GM18870 (cell line): Measurements from ENCODE around the gene AIRE.
"Not testable (repeated sequence)": the region's sequence is repeated elsewhere in the genome, so short reads cannot be mapped to it uniquely, and the experiment has no call there.

ENCODE experiments used
- ATAC-seq: cut with Tn5 transposase; IDR thresholded peaks from one replicate; pipeline ENCODE4 v1.9.1; 2021; ENCODE audit warnings: moderate library complexity; ENCODE audit not compliant: unreplicated experiment

AIRE gene

DNA sequence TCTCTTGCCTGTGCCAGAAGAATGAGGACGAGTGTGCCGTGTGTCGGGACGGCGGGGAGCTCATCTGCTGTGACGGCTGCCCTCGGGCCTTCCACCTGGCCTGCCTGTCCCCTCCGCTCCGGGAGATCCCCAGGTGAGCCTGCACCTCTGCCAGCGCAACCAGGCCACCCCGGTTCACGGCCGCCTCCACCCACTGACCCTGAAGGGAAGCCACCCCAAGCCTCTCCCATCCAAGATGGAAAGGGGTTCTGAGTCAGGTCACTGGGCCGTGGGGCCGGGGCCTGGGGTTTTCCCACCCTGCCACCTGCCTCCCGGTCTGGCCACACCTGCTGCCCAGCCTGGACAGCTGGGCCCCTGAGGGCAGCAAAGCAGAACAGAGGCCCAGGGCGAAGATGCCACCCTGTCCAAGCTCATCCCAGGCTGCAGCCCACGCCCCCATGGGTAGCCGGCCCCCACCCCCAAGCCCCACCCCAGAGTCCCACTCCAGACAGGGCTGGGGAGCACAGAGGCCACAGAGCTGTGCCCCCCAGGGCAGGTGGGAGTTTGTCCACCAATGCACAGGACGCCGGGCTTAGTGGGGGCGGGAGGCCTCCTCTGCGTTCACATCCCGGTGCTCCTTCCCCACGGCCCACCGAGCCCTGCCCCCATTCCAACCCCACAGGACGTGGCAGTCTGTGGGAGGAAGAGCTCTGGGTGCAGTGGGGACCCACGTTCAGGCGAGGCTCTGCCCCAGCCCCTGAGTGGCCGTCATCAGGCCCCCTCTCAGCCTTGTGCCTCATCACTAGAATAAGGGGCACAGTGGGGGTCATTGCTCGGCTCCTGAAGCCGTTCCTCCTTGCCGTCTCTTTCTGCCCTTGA lies 5.6 kb downstream of the AIRE start:
- no peak for ATAC-seq

DNA sequence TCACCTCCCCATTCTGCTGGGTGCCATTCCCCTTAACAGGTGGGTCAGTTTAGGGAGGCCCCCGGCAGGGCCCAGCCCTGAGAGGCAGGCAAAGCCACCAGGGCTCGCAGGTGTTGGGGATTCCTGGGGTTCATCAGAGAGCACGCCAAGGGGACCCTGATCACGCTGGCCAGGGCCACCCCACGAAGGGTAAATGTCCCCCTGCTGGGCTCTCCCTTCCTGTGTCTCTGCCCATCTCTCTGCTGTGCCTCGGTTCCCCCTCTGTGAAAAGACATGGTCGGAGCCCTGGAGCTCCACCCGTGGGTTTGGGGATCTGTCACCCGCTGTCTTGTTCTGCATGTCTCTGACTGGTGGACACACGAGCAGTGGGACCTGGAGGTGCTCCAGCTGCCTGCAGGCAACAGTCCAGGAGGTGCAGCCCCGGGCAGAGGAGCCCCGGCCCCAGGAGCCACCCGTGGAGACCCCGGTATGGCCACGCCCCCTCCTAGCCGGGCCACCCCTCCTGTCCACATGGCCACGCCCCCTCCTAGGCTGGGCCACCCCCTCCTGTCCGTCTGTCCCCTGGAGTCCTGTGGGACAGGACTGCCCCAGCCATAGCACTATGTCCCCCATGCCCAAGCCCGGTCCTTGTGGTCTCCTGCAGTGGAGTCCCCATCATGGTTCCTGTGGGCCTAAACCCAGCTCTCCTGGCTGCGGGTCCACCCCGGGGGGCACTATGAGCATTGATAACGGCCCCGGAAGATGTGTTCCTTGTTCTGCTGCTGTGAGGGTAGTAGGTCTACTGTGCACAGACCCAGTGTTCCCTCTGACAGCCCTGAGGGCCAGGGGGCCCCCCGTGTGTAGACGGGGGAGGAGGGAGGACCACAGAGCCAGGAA lies 6.5 kb downstream of the AIRE start:
- ATAC-seq: no peak

DNA sequence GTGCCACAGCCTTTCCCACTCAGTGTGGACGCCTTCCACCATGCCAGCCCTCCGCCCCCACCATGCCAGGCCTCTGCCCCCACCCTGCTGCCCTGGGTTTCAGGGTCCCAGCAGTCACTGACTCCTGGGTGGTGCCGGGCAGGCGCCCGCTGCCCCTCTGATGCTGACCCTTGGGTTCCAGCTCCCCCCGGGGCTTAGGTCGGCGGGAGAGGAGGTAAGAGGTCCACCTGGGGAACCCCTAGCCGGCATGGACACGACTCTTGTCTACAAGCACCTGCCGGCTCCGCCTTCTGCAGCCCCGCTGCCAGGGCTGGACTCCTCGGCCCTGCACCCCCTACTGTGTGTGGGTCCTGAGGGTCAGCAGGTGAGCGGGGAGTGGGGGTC lies 7.1 kb downstream of the AIRE start:
- no peak for ATAC-seq

DNA sequence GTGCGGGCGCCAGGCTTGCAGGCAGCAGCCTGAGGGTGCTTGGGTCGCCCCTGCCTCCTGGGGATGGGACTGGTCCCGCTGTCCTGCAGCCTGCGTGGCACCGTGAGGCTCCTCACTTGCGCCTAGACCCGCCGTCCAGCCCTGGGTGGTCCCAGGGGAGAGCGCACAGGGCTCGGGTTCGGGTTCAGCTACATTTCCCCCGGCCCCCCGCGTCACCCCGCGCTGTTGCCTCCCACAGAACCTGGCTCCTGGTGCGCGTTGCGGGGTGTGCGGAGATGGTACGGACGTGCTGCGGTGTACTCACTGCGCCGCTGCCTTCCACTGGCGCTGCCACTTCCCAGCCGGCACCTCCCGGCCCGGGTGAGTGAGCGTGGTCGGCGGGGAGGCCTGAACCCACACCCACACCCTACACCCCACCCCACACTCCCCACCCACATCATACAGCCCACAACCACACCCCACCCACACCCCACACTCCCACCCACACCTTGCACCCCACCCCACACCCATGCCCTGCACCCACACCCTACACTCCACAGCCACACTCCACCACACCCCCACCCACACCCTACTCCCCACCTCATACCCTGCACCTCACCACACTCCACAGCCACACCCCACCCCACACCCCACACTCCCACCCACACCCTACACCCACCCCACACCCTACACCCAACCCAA lies 8.0 kb downstream of the AIRE start:
- no peak for ATAC-seq

DNA sequence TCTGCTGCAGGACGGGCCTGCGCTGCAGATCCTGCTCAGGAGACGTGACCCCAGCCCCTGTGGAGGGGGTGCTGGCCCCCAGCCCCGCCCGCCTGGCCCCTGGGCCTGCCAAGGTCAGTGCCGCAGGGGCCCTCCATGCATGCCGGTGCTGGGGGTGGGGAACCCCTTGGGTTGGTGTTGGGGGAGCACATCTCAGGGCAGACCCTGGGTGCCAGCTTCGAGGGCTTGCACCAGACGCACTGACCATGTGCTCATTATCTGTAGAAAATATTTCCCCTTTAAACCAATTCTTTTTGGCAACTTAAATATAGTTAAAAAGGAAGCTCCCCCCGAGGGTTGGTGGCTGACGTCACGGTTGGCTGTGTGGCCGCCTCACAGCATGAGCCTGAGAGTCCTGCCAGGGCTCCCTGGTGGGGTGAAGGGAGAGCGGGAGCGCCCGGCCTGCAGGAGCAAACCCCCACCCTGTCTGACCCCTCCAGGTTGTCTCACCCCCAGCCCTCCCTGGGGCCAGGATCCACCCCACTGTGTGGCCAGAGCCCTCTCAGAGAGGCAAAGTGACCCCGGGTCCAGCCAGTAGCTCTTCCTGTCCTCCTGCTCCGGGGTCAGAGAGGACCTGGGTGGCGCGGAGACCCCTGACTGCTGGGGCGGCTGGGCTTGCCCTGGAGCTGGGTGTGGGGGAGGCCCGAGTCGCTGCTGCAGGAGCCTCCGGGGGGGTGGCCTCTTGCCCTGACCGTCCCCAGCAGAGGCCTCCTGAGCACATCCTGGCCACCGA lies 8.9 kb downstream of the AIRE start:
- ATAC-seq: no peak

DNA sequence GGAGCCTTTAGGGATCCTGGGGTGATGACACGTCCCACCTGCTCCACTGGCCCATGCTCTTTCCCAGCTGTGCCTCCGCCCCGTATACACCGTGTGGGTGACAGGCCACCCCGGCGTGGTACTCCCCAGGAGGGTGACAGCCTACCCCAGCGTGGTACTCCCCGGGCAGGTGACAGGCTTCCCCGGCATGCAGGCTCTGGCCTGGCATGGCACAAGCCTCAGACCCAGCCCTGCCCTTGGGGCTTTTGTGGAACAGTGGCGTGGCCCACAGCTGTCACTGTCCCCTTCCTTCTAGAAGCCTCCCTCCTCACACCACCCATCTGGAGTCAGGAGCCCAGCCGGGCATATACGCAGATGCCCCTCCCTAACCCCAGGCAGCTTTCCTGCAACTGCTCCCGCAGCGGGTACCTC lies 9.5 kb downstream of the AIRE start:
- ATAC-seq: no peak

DNA sequence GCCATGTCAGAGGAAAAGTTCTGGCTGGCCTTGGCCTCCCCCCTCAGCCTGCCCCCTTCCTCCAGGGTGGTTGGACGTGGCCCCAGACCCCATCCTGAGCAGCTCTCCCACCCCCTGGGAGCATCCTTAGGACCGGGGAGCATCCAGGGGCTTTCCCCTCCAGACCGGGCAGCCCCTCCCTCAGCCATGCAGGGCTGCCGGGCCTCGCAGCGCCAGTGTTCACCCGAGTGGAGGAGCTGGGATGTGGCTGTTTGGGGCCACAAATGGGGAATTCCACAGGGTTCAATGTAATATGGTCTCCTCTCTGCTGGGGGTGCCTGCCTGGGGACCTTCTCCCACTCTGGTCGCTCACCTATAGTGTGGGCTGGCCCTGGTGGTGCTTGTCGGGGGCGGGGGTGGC lies 10.0 kb downstream of the AIRE start:
- ATAC-seq: no peak

DNA sequence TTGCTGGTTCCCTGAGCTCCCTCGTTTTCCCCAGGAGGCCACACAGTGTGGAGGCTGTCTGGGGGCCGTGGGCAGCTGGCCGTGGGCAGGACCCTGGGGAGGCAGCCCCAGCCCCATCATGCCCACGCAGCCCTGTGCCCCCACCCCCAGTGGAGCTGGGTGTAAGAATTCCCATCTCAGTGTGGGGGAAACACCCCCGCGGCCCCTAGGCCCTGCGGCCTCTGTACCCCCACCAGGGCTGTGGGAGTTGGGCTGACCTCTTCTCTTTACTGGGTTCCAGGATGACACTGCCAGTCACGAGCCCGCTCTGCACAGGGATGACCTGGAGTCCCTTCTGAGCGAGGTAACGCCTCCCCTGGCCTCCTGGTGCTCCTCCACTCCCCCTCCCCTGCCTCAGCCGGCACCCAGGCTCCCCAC lies 10.4 kb downstream of the AIRE start:
- ATAC-seq: no peak

DNA sequence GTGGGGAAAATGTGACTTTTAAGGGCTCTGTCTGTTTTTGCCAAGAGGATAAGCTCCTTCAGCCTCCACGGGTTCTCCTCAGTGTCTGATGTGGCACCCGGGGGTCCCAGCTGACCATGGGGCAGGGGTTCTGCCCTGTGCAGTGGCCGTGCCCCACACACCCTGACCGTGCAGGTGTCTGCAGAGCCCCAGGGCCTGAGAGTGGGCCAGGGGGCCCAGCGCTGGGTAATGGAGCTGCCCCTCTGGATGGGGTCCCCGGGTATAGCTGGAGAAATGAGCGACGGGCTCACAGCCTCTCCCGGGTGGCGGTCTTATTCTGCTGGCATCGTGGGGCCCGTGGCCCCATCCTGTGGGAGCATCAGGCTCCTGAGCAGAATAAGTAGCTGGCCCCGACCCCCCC lies 11.2 kb downstream of the AIRE start:
- ATAC-seq: no peak

DNA sequence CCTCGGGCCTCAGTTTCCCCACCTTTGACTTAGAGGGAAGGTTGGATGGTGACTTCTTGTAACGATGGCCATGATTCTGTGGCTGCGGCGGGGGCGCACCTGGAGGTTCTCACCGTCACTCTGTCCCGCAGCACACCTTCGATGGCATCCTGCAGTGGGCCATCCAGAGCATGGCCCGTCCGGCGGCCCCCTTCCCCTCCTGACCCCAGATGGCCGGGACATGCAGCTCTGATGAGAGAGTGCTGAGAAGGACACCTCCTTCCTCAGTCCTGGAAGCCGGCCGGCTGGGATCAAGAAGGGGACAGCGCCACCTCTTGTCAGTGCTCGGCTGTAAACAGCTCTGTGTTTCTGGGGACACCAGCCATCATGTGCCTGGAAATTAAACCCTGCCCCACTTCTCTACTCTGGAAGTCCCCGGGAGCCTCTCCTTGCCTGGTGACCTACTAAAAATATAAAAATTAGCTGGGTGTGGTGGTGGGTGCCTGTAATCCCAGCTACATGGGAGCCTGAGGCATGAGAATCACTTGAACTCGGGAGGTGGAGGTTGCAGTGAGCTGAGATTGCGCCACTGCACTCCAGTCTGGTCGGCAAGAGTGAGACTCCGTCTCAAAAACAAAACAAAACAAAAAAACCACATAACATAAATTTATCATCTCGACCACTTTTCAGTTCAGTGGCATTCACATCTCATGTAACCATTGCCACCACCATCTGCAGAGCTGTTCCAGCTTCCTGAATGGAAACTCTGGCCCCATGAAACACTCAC lies 12.0 kb downstream of the AIRE start:
- no peak for ATAC-seq

DNA sequence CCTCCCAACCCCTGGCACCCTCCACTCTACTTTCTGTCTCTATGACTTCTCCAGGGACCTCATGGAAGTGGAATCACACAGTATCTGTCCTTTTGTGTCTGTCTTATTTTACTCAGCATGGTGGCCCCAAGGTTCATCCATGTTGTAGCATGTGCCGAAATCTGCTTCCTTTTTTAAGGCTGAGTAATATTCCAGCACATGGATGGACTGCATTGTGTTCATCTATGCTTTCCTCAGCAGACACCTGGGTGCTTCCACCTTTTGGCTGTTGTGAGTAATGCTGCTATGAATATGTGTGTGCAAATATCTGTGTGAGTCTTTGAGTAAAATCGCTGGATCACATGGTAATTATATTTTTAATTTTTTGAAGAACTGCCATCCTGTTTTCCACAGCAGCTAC lies 12.6 kb downstream of the AIRE start:
- ATAC-seq: no peak

DNA sequence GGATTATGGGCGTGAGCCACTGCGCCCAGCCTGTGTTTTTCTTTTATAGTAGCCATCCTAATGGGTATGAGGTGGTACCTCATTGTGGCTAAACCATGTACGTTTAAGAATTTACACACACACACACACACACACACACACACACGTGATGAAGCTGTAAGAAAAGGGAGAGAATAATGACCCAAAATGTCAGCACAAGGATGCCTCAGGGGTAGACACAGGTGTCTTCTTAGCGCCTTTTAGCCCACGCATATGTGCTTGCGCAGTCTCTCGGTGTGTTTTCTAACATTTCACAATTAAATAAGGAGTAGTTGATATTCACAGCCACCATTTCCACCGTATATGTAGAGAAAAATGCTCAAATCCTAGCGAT lies 13.4 kb downstream of the AIRE start:
- no peak for ATAC-seq

DNA sequence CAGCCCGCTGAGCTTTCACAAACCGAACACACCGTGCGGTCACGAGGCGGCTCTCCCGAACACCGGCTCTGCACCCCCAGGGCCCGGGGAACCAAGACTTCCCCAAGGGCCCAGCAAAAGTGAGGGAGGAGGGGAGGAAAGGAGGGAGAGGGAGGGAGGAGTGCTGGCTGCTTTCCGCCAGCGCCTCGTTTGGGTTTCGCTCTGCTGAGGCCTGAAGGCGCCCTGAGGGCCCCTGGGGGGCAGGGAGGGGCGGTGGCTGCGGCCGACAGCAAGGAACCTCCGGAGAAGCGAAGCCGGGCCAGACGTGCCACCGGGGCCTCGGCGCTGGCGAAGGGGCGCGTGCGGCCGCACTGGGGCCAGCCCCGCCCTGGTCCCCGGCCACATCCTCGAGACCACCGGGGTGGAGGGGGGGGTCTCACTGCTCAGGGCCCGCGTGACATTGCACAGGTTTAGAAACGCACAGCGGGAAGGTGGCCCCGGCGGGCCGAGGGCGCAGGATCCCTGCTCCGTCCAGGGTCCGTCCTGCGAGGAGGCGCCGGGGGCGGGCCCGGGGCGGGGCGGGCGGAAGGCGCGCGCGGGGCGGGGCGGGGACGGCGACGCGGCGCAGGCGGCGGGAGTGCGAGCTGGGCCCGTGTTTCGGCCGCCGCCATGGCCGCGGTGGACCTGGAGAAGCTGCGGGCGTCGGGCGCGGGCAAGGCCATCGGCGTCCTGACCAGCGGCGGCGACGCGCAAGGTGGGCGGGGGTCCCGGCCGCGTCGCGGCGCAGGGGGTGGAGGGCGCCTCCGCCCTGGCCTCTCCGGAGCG lies 14.0 kb downstream of the AIRE start, which contains the start of gene PFKL:
Gene PFKL (plus strand): TSS at position 596 of the 804 bp plus-strand sequence. CDS start 53 bp downstream, at position 649.
- ATAC-seq: no peak

DNA sequence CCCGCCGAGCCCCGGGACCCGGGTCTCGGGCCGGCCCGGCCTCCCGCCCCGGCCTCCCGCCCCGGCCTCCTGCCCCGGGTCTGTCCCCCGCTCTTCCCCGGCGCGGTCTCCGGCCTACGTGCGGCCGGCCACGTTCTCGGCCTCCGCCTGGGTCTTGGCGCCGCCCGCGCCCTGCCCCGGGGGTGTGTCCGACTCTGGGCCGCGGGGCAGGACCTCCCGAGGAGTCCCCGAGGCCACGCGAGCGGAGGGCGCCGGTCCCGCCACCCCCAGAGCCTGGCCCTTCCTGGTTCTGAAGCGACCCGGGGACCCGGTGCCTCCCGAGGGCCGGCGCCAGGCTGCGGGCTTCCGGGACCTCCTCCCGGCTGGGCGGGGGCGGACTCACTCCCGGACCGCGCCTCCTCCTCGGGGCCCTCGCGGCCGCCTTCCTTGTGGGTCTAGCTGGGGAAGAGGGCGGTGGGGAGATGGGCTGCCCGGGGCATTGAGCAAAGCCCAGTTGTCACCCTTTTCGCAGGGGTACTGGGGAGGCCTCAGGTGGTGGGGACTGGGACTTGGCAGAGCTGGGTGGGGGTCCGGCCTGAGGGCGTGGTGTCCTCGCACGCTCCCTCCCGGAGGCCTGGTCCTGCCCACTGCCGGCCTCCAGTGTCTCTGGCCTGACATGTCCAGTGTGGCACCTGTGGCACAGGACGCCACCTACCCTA lies 14.7 kb downstream of the AIRE start:
- ATAC-seq: no peak

DNA sequence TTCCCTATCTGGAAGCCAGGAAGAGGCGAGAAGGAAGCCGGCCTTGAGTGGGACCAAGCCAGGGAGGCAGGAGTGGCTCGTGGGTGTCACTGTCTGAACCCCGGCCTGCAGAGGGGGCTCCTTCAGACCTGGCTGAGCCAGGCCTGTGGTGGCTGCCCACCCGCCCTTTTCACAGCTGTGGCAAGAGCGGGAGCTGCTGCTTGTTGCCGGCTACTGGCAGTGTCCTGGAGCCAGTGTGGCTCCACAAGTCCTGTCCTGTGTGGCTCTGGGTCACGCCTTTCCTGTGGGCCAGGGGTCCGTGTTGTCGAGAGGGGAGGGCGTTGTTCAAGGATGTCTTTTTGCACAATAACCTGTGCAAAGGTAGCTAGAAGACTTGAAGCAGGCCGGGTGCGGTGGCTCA lies 15.5 kb downstream of the AIRE start:
- no peak for ATAC-seq

DNA sequence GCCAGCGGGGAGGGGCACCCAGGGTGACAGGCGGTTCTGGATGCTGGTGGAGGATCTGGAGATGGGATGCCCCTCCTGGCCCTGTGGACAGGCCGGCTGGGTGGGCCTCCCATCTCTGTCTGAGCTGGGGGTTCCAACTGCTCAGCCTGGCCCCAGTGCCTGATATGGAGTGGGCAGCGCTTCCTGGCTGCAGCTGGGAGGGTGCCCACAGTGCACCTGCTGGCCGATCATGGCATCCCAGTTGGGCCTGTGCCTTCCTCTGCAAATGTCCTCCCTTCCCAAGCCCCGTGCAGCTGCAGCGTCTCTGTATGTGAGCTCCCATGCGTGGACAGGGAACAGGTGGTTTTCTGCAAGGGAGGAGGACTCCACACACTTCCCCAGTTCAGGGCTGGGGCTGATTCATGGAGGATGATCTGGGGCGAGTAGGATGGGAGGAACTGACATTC lies 16.3 kb downstream of the AIRE start:
- no peak for ATAC-seq

DNA sequence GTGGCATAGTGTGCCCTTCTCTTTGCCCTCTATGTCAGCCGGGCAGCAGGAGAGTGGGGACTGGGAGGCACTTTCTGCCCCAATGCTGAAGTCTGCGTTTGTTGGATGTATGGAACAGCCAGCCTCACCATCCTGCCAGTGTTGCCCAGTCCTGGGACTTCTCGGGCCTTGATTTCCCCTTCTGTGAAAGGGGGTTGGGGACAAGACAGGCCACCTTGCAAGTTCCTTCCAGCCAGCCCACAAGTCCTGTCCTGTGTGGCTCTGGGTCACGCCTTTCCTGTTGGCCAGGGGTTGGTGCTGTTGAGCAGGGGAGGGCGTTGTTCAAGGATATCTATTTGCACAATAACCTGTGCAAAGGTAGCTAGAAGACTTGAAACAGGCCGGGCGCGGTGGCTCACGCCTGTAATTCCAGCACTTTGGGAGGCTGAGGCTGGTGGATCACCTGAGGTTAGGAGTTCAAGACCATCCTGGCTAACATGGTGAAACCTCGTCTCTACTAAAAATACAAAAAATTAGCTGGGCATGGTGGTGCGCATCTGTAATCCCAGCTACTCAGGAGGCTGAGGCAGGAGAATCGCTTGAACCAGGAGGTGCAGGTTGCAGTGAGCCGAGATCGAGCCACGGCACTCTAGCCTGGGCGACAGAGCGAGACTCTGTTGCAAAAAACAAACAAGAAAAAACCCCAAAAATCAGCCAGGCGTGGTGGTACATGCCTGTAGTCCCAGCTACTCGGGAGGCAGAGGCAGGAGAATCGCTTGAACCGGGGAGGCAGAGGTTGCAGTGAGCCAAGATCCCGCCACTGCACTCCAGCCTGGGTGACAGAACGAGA lies 17.1 kb downstream of the AIRE start:
- not testable (repeated sequence) for ATAC-seq
